ENCODE data around the gene TBX2.

Gene TBX2

DNA sequence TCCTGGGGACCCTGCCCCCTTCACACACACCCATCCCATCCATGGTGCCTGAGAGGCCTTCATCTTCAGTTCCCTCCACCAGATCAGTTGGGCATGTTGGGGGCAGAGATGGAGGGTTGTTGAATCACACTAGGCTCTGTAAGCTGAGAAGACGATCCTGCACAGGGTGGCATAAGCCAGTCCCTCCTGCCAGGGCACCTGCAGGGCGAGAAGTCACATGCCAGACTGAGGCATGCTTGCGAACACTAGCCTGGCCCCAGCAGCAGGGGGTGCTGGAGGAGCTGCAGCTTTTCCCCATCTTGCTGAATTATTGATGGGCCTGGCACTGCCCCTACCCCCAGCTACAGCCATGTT lies 6.1 kb upstream of the TBX2 start:
- Histone ChIP-seq H3K9ac (ENCODE audit: low read depth, low read length, poor library complexity, severe bottlenecking) (no peak overlapping the region), H3K36me3 (ENCODE audit: insufficient read depth, low read length) (no peaks in the 10 kb centered on the region), H3K9me2 (replicated peaks; ENCODE audit: low read depth, low read length) (no peaks in the 10 kb centered on the region), H4K20me1 (ENCODE audit: insufficient read depth, low read length, poor library complexity, severe bottlenecking) (no peaks in the 10 kb centered on the region), H3K4me1 (ENCODE audit: insufficient read depth, low read length, poor library complexity, severe bottlenecking) (no peaks in the 10 kb centered on the region), H3K79me2 (ENCODE audit: insufficient read depth, low read length) (no peaks in the 10 kb centered on the region), H3K27me3 (ENCODE audit: insufficient read depth, low read length, poor library complexity, severe bottlenecking) (no peaks in the 10 kb centered on the region), H3K4me3 (ENCODE audit: low read length, poor library complexity, severe bottlenecking) (no peak overlapping the region), H3K4me2 (ENCODE audit: low read depth, low read length, poor library complexity, severe bottlenecking) (no peak overlapping the region), H3F3A (ENCODE audit: low read depth) (no peaks in the 10 kb centered on the region), H2AFZ (ENCODE audit: low read length) (no peak overlapping the region), H3K9me3 (ENCODE audit: insufficient read depth, low read depth, low read length) (no peaks in the 10 kb centered on the region)
- no peak for TF ChIP-seq EZH2phosphoT487 (IDR thresholded peaks at IDR 0.05; ENCODE audit: borderline replicate concordance)
- TF ChIP-seq, protein P1, sequence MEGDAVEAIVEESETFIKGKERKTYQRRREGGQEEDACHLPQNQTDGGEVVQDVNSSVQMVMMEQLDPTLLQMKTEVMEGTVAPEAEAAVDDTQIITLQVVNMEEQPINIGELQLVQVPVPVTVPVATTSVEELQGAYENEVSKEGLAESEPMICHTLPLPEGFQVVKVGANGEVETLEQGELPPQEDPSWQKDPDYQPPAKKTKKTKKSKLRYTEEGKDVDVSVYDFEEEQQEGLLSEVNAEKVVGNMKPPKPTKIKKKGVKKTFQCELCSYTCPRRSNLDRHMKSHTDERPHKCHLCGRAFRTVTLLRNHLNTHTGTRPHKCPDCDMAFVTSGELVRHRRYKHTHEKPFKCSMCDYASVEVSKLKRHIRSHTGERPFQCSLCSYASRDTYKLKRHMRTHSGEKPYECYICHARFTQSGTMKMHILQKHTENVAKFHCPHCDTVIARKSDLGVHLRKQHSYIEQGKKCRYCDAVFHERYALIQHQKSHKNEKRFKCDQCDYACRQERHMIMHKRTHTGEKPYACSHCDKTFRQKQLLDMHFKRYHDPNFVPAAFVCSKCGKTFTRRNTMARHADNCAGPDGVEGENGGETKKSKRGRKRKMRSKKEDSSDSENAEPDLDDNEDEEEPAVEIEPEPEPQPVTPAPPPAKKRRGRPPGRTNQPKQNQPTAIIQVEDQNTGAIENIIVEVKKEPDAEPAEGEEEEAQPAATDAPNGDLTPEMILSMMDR (conservative IDR thresholded peaks at IDR 0.05; ENCODE audit: low read length), result peak; percentile 59

DNA sequence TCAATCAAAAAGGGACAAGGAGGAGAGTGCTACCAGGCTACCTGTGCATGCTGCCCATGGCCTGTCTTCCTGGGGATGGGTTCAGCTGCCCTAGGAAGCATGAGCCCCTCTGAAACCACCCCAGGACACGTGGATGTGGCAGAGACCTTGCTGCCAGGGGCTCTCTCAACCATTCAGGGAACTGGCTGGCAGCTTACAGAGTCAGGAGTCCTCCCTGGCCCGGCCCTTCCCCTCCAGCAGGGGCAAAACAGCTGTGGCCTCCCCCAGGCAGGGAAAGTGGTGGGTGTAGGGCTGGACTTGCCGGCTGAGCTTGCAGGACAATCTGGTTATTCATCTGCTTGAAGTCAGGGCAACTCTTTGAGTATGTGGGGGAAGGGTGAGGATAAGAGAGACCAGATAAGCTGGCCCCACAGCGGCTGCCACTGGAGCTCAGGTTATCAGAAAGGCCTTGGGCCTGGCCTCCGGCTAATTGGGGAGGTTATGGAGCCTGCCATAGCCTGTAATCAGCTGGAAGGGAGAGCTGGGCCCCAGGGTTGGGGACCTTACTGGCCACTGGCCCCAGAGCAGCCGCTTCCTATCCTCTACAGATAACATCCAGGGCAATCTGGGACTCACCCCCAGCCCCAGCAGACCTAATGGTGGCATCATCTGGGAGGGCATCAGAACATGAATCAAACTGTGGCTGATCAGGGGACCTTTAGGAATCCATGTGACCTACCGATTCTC lies 5.6 kb upstream of the TBX2 start:
- Histone ChIP-seq H3K27me3 (ENCODE audit: insufficient read depth, low read length, poor library complexity, severe bottlenecking) (no peaks in the 10 kb centered on the region), H3K79me2 (ENCODE audit: insufficient read depth, low read length) (no peaks in the 10 kb centered on the region), H3K9ac (ENCODE audit: low read depth, low read length, poor library complexity, severe bottlenecking) (no peak overlapping the region)

DNA sequence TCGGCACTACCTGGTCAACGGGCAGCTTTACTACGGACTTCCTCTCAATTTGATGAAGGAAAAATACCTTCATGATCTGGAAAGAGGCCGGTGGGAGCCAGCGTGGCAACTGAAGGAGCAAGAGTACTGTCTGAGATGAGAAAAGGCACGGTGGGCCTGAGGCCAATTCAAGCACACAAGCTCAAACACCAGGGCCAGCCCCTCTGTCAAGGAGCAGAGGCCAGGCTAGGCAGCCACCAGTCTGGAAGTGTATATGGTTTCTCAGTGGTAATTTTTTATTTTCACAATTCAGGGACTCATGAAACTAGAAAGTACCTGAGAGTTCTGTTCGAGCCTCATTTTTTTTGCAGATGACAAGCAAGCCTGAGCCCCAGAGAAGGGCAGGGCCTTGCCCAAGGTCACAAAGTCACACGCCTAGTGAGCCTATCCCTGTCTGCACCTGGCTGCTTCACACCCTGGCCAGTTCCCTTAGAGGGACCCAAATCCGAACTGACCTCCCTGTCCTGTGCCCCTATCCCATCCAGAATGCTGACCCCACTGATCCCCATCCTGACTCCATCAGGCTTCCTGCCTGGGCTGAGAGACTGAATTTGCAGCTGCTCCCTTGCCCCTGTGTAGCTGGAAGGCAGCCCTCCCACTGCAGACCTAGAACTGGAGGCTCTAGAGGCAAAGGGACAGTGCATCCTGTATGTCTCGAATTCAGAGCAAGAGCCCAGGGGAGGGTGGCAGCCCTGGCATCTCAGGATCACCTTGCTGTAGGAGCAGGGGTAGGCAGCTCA lies 4.8 kb upstream of the TBX2 start:
- Histone ChIP-seq H3F3A (ENCODE audit: low read depth) (no peaks in the 10 kb centered on the region), H3K9me2 (replicated peaks; ENCODE audit: low read depth, low read length) (no peaks in the 10 kb centered on the region), H3K79me2 (ENCODE audit: insufficient read depth, low read length) (no peaks in the 10 kb centered on the region), H3K9me3 (ENCODE audit: insufficient read depth, low read depth, low read length) (no peaks in the 10 kb centered on the region), H3K4me1 (ENCODE audit: insufficient read depth, low read length, poor library complexity, severe bottlenecking) (no peaks in the 10 kb centered on the region), H3K9ac (ENCODE audit: low read depth, low read length, poor library complexity, severe bottlenecking) (no peak overlapping the region), H3K36me3 (ENCODE audit: insufficient read depth, low read length) (no peaks in the 10 kb centered on the region), H3K27me3 (ENCODE audit: insufficient read depth, low read length, poor library complexity, severe bottlenecking) (no peaks in the 10 kb centered on the region), H3K4me3 (ENCODE audit: low read length, poor library complexity, severe bottlenecking) (no peak overlapping the region), H3K4me2 (ENCODE audit: low read depth, low read length, poor library complexity, severe bottlenecking) (no peak overlapping the region), H2AFZ (ENCODE audit: low read length) (no peak overlapping the region), H4K20me1 (ENCODE audit: insufficient read depth, low read length, poor library complexity, severe bottlenecking) (no peaks in the 10 kb centered on the region)
- no peak for TF ChIP-seq EZH2phosphoT487 (IDR thresholded peaks at IDR 0.05; ENCODE audit: borderline replicate concordance)
- TF ChIP-seq, protein P1 (conservative IDR thresholded peaks at IDR 0.05; ENCODE audit: low read length), result no peak

More for the DNA sequence above, 5.6 kb upstream of the TBX2 start:
- Histone ChIP-seq H3F3A (ENCODE audit: low read depth) (no peaks in the 10 kb centered on the region), H3K36me3 (ENCODE audit: insufficient read depth, low read length) (no peaks in the 10 kb centered on the region), H3K4me2 (ENCODE audit: low read depth, low read length, poor library complexity, severe bottlenecking) (no peak overlapping the region), H3K9me3 (ENCODE audit: insufficient read depth, low read depth, low read length) (no peaks in the 10 kb centered on the region), H3K4me1 (ENCODE audit: insufficient read depth, low read length, poor library complexity, severe bottlenecking) (no peaks in the 10 kb centered on the region), H3K9me2 (replicated peaks; ENCODE audit: low read depth, low read length) (no peaks in the 10 kb centered on the region), H4K20me1 (ENCODE audit: insufficient read depth, low read length, poor library complexity, severe bottlenecking) (no peaks in the 10 kb centered on the region), H2AFZ (ENCODE audit: low read length) (no peak overlapping the region), H3K4me3 (ENCODE audit: low read length, poor library complexity, severe bottlenecking) (no peak overlapping the region)
- no peak for TF ChIP-seq EZH2phosphoT487 (IDR thresholded peaks at IDR 0.05; ENCODE audit: borderline replicate concordance)
- TF ChIP-seq, protein P1 (conservative IDR thresholded peaks at IDR 0.05; ENCODE audit: low read length), result no peak
